ENCODE data around the gene OR10A3. TPM values are rescaled to one million over a fixed set of nuclear protein-coding genes. Genes with fewer than 3 reads are reported as not detected.

The OR10A3 gene, protein sequence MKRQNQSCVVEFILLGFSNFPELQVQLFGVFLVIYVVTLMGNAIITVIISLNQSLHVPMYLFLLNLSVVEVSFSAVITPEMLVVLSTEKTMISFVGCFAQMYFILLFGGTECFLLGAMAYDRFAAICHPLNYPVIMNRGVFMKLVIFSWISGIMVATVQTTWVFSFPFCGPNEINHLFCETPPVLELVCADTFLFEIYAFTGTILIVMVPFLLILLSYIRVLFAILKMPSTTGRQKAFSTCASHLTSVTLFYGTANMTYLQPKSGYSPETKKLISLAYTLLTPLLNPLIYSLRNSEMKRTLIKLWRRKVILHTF
- total RNA-seq (2021; fragmentation: NEBNext Ultra II Directional; extraction: Animal tissue kit (Norgen Biotek cat#: 25700)) (not detected in 2 replicates), polyA plus RNA-seq (2011; rRNA removed) (not detected in 2 replicates), polyA minus RNA-seq (2011; rRNA and poly(A)+ RNA removed) (0.27 TPM in 1 of 2 replicates, not detected in the other)
- polyA plus RNA-seq (2011; cell fraction: cytosol; rRNA removed), result not detected
- 0.04 TPM for polyA plus RNA-seq (2011; cell fraction: nucleus; rRNA removed)
- 0.12 to 0.17 TPM in 2 of 4 replicates, not detected in the others for polyA plus RNA-seq (2012, experiment 1 of 2)
- polyA plus RNA-seq (2012, experiment 2 of 2), result not detected
- not detected for polyA plus RNA-seq (2013, experiment 1 of 2)
- not detected for polyA plus RNA-seq (2013, experiment 2 of 2)
- not detected for polyA minus RNA-seq (2011; cell fraction: cytosol; rRNA and poly(A)+ RNA removed)
- not detected for polyA minus RNA-seq (2011; cell fraction: nucleus; rRNA and poly(A)+ RNA removed)
- long read RNA-seq, experiment 1, result 0 reads
- long read RNA-seq, experiment 2, result 0 reads

DNA sequence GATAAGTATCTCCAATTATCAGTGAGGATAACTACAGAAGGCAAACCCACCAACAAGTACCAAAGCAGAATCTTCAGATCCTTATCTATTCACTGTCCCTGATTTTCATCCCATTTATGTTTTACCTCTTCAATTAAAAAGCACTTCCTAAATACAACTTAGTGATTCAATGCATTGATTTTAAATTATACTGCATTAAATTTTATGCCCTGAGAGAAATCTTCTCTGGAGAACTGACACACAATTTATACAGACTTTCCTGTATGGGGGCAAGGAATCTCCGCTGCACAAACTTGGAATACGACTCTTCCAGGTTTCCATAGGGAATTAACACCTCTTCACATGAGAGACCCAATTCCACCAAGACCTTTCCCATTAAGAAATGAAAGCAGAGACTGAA is at the start of gene OR10A3:
TSS of gene OR10A3 (minus strand) at position 101 of the 400 bp plus-strand sequence. CDS start 2,188 bp downstream, outside the sequence.
- FAIRE-seq, result no peak
- POLR2A ChIA-PET (ENCODE audit: partially characterized antibody), result interaction anchor here (0.7 kb wide), 1 partner anchor 35 kb away, joined by 4 read pairs; no protein-coding TSS in a partner anchor

More for the DNA sequence above, at the start of gene OR10A3:
- H2BK120ac ChIP-seq (replicated peaks; ENCODE audit: low read depth, low read length), result no peak within 1 kb of the TSS
- H3K9ac ChIP-seq (replicated peaks in 1 of 4; ENCODE audit: extremely low read depth in 1 of 4, low read depth in 3 of 4, low read length in 3 of 4), result no peak within 1 kb of the TSS
- H3K79me1 ChIP-seq (ENCODE audit: low read depth, low read length), result no peaks in the 10 kb centered on the region
- 89% methylated on average over 2 of the region's 2 CpGs; no CpG with 5 or more reads in 1 of the 2 experiments for WGBS, 2 experiments (ENCODE audit: extremely low coverage in 1 of 2, insufficient coverage in 1 of 2, insufficient read length in 1 of 2, insufficient replicate concordance in 2 of 2, low coverage in 1 of 2, low lambda C conversion rate in 2 of 2, missing lambda C conversion rate in 1 of 2)
- H3K56ac ChIP-seq (replicated peaks; ENCODE audit: insufficient read length, low read depth, low read length), result no peak within 1 kb of the TSS
- no peaks in the 10 kb centered on the region for H3K9me3 ChIP-seq (ENCODE audit: insufficient read depth in 2 of 2, low read depth in 1 of 2, low read length in 1 of 2)
- H4K91ac ChIP-seq (replicated peaks; ENCODE audit: insufficient read length, low read length), result no peak within 1 kb of the TSS
- no peak within 1 kb of the TSS for H3K4me2 ChIP-seq (ENCODE audit: insufficient read depth in 1 of 2, low read depth in 2 of 2, low read length in 2 of 2)
- no peak within 1 kb of the TSS for H3K4ac ChIP-seq (replicated peaks; ENCODE audit: insufficient read length, low read depth, low read length)
- CTCF ChIA-PET (ENCODE audit: partially characterized antibody), result no interaction called here
- H3K27me3 ChIP-seq (replicated peaks in 1 of 4; ENCODE audit: control insufficient read depth in 3 of 4, extremely low read depth in 1 of 4, insufficient read depth in 3 of 4, low read length in 3 of 4), result no peaks in the 10 kb centered on the region
- no peak within 1 kb of the TSS for H2AFZ ChIP-seq (ENCODE audit: low read length)
- H4K8ac ChIP-seq (ENCODE audit: extremely low read depth, insufficient read depth, low read length), result no peak within 1 kb of the TSS
- no peak within 1 kb of the TSS for H3K18ac ChIP-seq (ENCODE audit: extremely low read depth, low read length)
- H3K4me3 ChIP-seq (ENCODE audit: extremely low read depth in 1 of 4, insufficient read depth in 2 of 4, low read depth in 3 of 4, low read length in 4 of 4), result no peak within 1 kb of the TSS
- no peak within 1 kb of the TSS for H2BK12ac ChIP-seq (ENCODE audit: low read depth, low read length)
- H3K4me1 ChIP-seq (replicated peaks in 1 of 4; ENCODE audit: control insufficient read depth in 3 of 4, insufficient read depth in 4 of 4, low read length in 3 of 4), result no peaks in the 10 kb centered on the region
- TF ChIP-seq KDM5A (IDR thresholded peaks at IDR 0.05; ENCODE audit: low read length), result no peak
- no peak for TF ChIP-seq TEAD4 (IDR thresholded peaks at IDR 0.05; ENCODE audit: low read depth, low read length)
- no peak for TF ChIP-seq TBP (IDR thresholded peaks at IDR 0.05; ENCODE audit: low read depth, low read length)
- TF ChIP-seq SUZ12 (IDR thresholded peaks at IDR 0.05; ENCODE audit: low read length), result no peak
- no peak for TF ChIP-seq GTF2F1 (IDR thresholded peaks at IDR 0.05; ENCODE audit: borderline replicate concordance, low read depth, low read length)
- no peak for TF ChIP-seq TAF1 (IDR thresholded peaks at IDR 0.05; ENCODE audit: low read depth, low read length)
- no peak for TF ChIP-seq YY1 (IDR thresholded peaks at IDR 0.05; ENCODE audit: low read depth, low read length)
- no peaks in the 10 kb centered on the region for H3K79me2 ChIP-seq (ENCODE audit: control insufficient read depth in 1 of 2, insufficient read depth in 2 of 2, low read length in 2 of 2)
- H3K23ac ChIP-seq (ENCODE audit: insufficient read length), result no peak within 1 kb of the TSS
- no peak within 1 kb of the TSS for H2BK5ac ChIP-seq (ENCODE audit: low read depth, low read length)
- H2BK20ac ChIP-seq (ENCODE audit: low read length), result no peak within 1 kb of the TSS
- no peak within 1 kb of the TSS for H3K14ac ChIP-seq (ENCODE audit: insufficient read length)
- H4K20me1 ChIP-seq (replicated peaks in 1 of 2; ENCODE audit: control insufficient read depth in 1 of 2, insufficient read depth in 2 of 2, low read length in 2 of 2), result no peaks in the 10 kb centered on the region
- no peak within 1 kb of the TSS for H4K5ac ChIP-seq (ENCODE audit: insufficient read length, low read depth, low read length)
- no peaks in the 10 kb centered on the region for H3K36me3 ChIP-seq (ENCODE audit: control insufficient read depth in 2 of 4, insufficient read depth in 4 of 4, low read length in 3 of 4)
- no peak within 1 kb of the TSS for H2AK5ac ChIP-seq (ENCODE audit: low read depth, low read length)
- no peak within 1 kb of the TSS for H3K27ac ChIP-seq (ENCODE audit: low read depth, low read length)
- no peak for DNase-seq (ENCODE audit: low read depth in 1 of 2, low spot score in 2 of 2)
- no peak within 1 kb of the TSS for H2BK15ac ChIP-seq (ENCODE audit: low read length)
- no peaks in the 10 kb centered on the region for H3K23me2 ChIP-seq (ENCODE audit: low read depth, low read length)

Measured in H1 (cell line).